Sigmoid colon (tissue), 7 donors: ENCODE measurements around the gene ITPA. TPM values are rescaled to one million over a fixed set of nuclear protein-coding genes. Genes with fewer than 3 reads are reported as not detected.

Experiments used
- polyA plus RNA-seq, 3 donors: library from polyadenylated mRNA; stranded (reverse); fragments of 200-250 nt; gene quantifications; one replicate each; pipeline ENCODE4 v1.2.3, GENCODE V29; 2013
- total RNA-seq, 4 donors: library from RNA; depleted of rRNA; stranded (reverse); fragments of >200 nt; gene quantifications; one replicate each; pipeline ENCODE4 v1.1.0, GENCODE V29; 2016
- donor health status: healthy with polysubstance abuse.
- donor health status: Bipolar disorder and iron deficiency.
- donor health status: healthy.

ITPA gene
- total and polyA plus RNA-seq, 7 donors = 17.1 to 92.5 (median 31.7) TPM

Other genes with a start within 250 kb of the ITPA start
- 1 to 10 TPM in 1 of 4 donors, not detected in 3; 1.6 TPM for gene GNRH2, start 165.9 kb upstream of the ITPA start, total RNA-seq
- gene GNRH2, start 165.9 kb upstream of the ITPA start, polyA plus RNA-seq = 1 to 10 TPM in 1 of 3 donors, under 1 TPM in 1, not detected in 1; 0.34 to 8.4 TPM
- gene MRPS26, start 163.4 kb upstream of the ITPA start, total RNA-seq = 10 to 100 TPM; 33.5 to 71.7 (median 65.0) TPM
- gene MRPS26, start 163.4 kb upstream of the ITPA start, polyA plus RNA-seq = 10 to 100 TPM; 46.8 to 61.3 (median 48.8) TPM
- gene OXT, start 137.9 kb upstream of the ITPA start, total RNA-seq = not detected
- under 1 TPM in 1 of 3 donors, not detected in 2; 0.29 TPM for gene OXT, start 137.9 kb upstream of the ITPA start, polyA plus RNA-seq
- not detected for gene AVP, start 124.8 kb upstream of the ITPA start, total RNA-seq
- gene AVP, start 124.8 kb upstream of the ITPA start, polyA plus RNA-seq = not detected
- gene FASTKD5, start 49.6 kb upstream of the ITPA start, total RNA-seq = 10 to 100 TPM in 2 of 4 donors, 1 to 10 TPM in 2; 9.1 to 12.5 (median 10.3) TPM
- 10 to 100 TPM in 2 of 3 donors, 1 to 10 TPM in 1; 7.2 to 14.4 (median 11.3) TPM for gene FASTKD5, start 49.6 kb upstream of the ITPA start, polyA plus RNA-seq
- gene UBOX5, start 49.6 kb upstream of the ITPA start, total RNA-seq = 1 to 10 TPM; 6.3 to 9.4 (median 7.5) TPM
- 1 to 10 TPM; 3.0 to 5.0 (median 3.0) TPM for gene UBOX5, start 49.6 kb upstream of the ITPA start, polyA plus RNA-seq
- 1 to 10 TPM; 5.4 to 9.4 (median 8.4) TPM for gene LZTS3, start 35.9 kb upstream of the ITPA start, total RNA-seq
- 10 to 100 TPM in 1 of 3 donors, 1 to 10 TPM in 2; 2.4 to 10.5 (median 2.5) TPM for gene LZTS3, start 35.9 kb upstream of the ITPA start, polyA plus RNA-seq
- gene DDRGK1, start 4.8 kb upstream of the ITPA start, total RNA-seq = 10 to 100 TPM; 56.0 to 86.1 (median 73.6) TPM
- 10 to 100 TPM; 16.8 to 74.3 (median 19.9) TPM for gene DDRGK1, start 4.8 kb upstream of the ITPA start, polyA plus RNA-seq
- under 1 TPM in 1 of 4 donors, not detected in 3; 0.36 TPM for gene SLC4A11, start 29.7 kb downstream of the ITPA start, total RNA-seq
- gene SLC4A11, start 29.7 kb downstream of the ITPA start, polyA plus RNA-seq = 1 to 10 TPM in 1 of 3 donors, not detected in 2; 2.1 TPM
- 10 to 100 TPM; 20.3 to 38.5 (median 22.8) TPM for gene DNAAF9, start 198.2 kb downstream of the ITPA start, total RNA-seq
- gene DNAAF9, start 198.2 kb downstream of the ITPA start, polyA plus RNA-seq = 1 to 10 TPM in 2 of 3 donors, under 1 TPM in 1; 0.92 to 3.3 (median 1.2) TPM